GM06990 (cell line): ENCODE results near the gene SLC46A2.

Source experiments
- DNase-seq: peaks from one replicate; pipeline ENCODE4 v3.0.0-alpha.2; 2011; ENCODE audit not compliant: insufficient read length; ENCODE audit errors: extremely low read depth
- H3K27me3 ChIP-seq: replicated peaks from 2 replicates; pipeline ENCODE4 v1.6.0; 2011; ENCODE audit warnings: low read length; ENCODE audit not compliant: control insufficient read depth, insufficient read depth
- H3K36me3 ChIP-seq: 2 replicates; pipeline ENCODE4 v1.5.1; 2011; ENCODE audit warnings: low read length; ENCODE audit not compliant: control insufficient read depth, insufficient read depth
- H3K4me3 ChIP-seq: replicated peaks from 2 replicates; pipeline ENCODE4 v1.5.1; 2011; ENCODE audit warnings: low read depth, mild to moderate bottlenecking, control low read depth, low read length
- CTCF ChIP-seq: IDR thresholded peaks from 2 replicates; pipeline ENCODE4 v1.5.1; 2011; ENCODE audit warnings: low read length, control low read depth, mild to moderate bottlenecking, inconsistent platforms; ENCODE audit not compliant: insufficient read depth, poor library complexity, severe bottlenecking

SLC46A2 gene

GRCh38 chr9:112917987-112918362 lies 27.3 kb upstream of the SLC46A2 start:
- H3K4me3 ChIP-seq: no peak overlapping the region
- H3K36me3 ChIP-seq: no peaks in the 10 kb centered on the region
- DNase-seq: no peak
- H3K27me3 ChIP-seq: no peaks in the 10 kb centered on the region
- TF ChIP-seq CTCF: no peak

- no peak for TF ChIP-seq CTCF
- no peaks in the 10 kb centered on the region for H3K27me3 ChIP-seq
- DNase-seq: no peak
- H3K4me3 ChIP-seq: no peak overlapping the region
- H3K36me3 ChIP-seq: no peaks in the 10 kb centered on the region
These were observed 26.6 kb upstream of the SLC46A2 start for GRCh38 chr9:112917047-112917986.

GRCh38 chr9:112914524-112914923 lies 23.8 kb upstream of the SLC46A2 start:
- DNase-seq: no peak
- no peaks in the 10 kb centered on the region; the same call in 1 of the 2 replicates for H3K27me3 ChIP-seq
- TF ChIP-seq CTCF: no peak
- H3K4me3 ChIP-seq: no peak overlapping the region
- H3K36me3 ChIP-seq: no peaks in the 10 kb centered on the region

GRCh38 chr9:112913326-112913725 lies 22.6 kb upstream of the SLC46A2 start:
- Histone ChIP-seq H3K4me3 (no peak overlapping the region), H3K36me3 (no peaks in the 10 kb centered on the region), H3K27me3 (no peaks in the 10 kb centered on the region; the same call in 1 of the 2 replicates)
- TF ChIP-seq CTCF: no peak
- no peak for DNase-seq

GRCh38 chr9:112912636-112913035 lies 22.0 kb upstream of the SLC46A2 start:
- no peak for DNase-seq
- no peak for TF ChIP-seq CTCF
- no peak overlapping the region for H3K4me3 ChIP-seq
- no peaks in the 10 kb centered on the region; the same call in 1 of the 2 replicates for H3K27me3 ChIP-seq
- no peaks in the 10 kb centered on the region for H3K36me3 ChIP-seq
